Natural killer cell (primary cell): ENCODE data around the gene C10orf120. TPM values are rescaled to one million over a fixed set of nuclear protein-coding genes. Genes with fewer than 3 reads are reported as not detected.

Experiments
- ATAC-seq, 3 donors: fragments of 150-1000 bp in 2 of 3; fragments of 200-7000 bp in 1 of 3; cut with Tn5 transposase; 1 replicate in 1 of 3; 2 replicates in 2 of 3; pipeline ENCODE4 v1.10.0; 2021; ENCODE audit warnings: mild to moderate bottlenecking in 2 of 3, moderate library complexity in 2 of 3
- DNase-seq, 2 donors: peaks; one replicate each; pipeline versions ENCODE4 v3.0.0 to v3.0.0-alpha.2; 2013 to 2021; ENCODE audit warnings: mixed read lengths in 1 of 2
- H3K27ac ChIP-seq: one replicate; pipeline ENCODE4 v1.5.1; 2013; ENCODE audit warnings: mild to moderate bottlenecking, low read length
- H3K27me3 ChIP-seq: one replicate; pipeline ENCODE4 v1.6.1; 2013; ENCODE audit warnings: low read length; ENCODE audit not compliant: control insufficient read depth, insufficient read depth
- H3K36me3 ChIP-seq: one replicate; pipeline ENCODE4 v1.6.1; 2013; ENCODE audit warnings: low read length; ENCODE audit not compliant: control insufficient read depth, insufficient read depth
- H3K4me1 ChIP-seq: one replicate; pipeline ENCODE4 v1.6.1; 2013; ENCODE audit warnings: low read length; ENCODE audit not compliant: control insufficient read depth, insufficient read depth
- H3K4me3 ChIP-seq: one replicate; pipeline ENCODE4 v1.5.1; 2013; ENCODE audit warnings: low read length
- H3K9me3 ChIP-seq: one replicate; pipeline ENCODE4 v1.6.1; 2013; ENCODE audit warnings: low read length; ENCODE audit not compliant: control insufficient read depth, insufficient read depth
- H3K27ac Mint-ChIP-seq, 2 donors: one replicate each; pipeline ENCODE4 v1.8.0; 2022; ENCODE audit warnings: mild to moderate bottlenecking in 2 of 2, mixed read lengths in 2 of 2, moderate library complexity in 1 of 2
- H3K27me3 Mint-ChIP-seq, 2 donors: one replicate each; pipeline ENCODE4 v1.8.0; 2022; ENCODE audit warnings: low read depth in 2 of 2, mixed read lengths in 2 of 2
- H3K36me3 Mint-ChIP-seq: one replicate; pipeline ENCODE4 v1.8.0; 2022; ENCODE audit warnings: mixed read lengths
- H3K4me1 Mint-ChIP-seq, 2 donors: one replicate each; pipeline ENCODE4 v1.8.0; 2022; ENCODE audit warnings: mixed read lengths in 2 of 2
- H3K4me3 Mint-ChIP-seq: one replicate; pipeline ENCODE4 v1.8.0; 2022; ENCODE audit warnings: mild to moderate bottlenecking, moderate library complexity, mixed read lengths
- H3K9me3 Mint-ChIP-seq, 2 donors: one replicate each; pipeline ENCODE4 v1.8.0; 2022; ENCODE audit warnings: mixed read lengths in 2 of 2
- WGBS: methylation state at CpG from one replicate; pipeline ENCODE4 v1.1.7; 2013; ENCODE audit warnings: missing lambda C conversion rate; ENCODE audit not compliant: insufficient coverage; 5-methylcytosine and 5-hydroxymethylcytosine counted together
- intact Hi-C: fragments of 100-400 bp; cut with micrococcal nuclease; formaldehyde crosslinking; loops from one replicate; pipeline ENCODE4 v1.14.2; 2022
- total RNA-seq, 4 donors: library from RNA; stranded (reverse); fragments of 120-200 nt in 1 of 4; gene quantifications; one replicate each; pipeline versions ENCODE4 v1.2.3 to v1.2.4, GENCODE V29; 2013 to 2022
- TF ChIP-seq, protein P1 (sequence below): fragments of 200-600 bp; IDR thresholded peaks from one replicate; pipeline ENCODE4 v1.8.0; 2022; ENCODE audit warnings: antibody characterized with exemption

C10orf120 gene
- total RNA-seq, 3 donors from 2014 or later (not counting 1 experiment from before 2014, with no cell fraction given), result not detected

DNA sequence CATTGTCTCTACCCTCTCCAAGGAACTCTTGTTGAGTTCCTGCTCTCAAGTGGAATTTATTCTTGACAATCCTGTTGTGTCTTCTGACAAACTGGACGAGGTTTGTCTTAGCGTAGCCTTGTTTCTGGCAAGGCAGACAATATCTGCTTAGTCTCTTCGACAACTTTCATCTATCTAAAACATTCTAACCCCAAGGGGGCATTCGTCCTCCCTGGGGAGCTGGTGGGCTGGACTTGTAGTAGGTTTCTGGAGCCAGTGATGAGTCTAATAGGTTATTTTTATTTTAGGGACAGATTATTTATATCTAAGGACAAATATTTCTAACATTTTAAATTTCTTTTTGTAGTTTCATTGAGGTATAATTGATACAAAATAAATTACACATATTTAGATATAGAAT, 7.3 kb upstream of the C10orf120 start:
- peaks cover 13% of the 10 kb centered on the region in 2 donors for H3K27me3 Mint-ChIP-seq
- Histone ChIP-seq H3K4me1 (no peaks in the 10 kb centered on the region), H3K4me3 (no peak overlapping the region), H3K27me3 (peaks cover 2% of the 10 kb centered on the region), H3K27ac (no peak overlapping the region), H3K9me3 (no peaks in the 10 kb centered on the region), H3K36me3 (no peaks in the 10 kb centered on the region)
- intact Hi-C loops, result no loop called here
- no peak for ATAC-seq
- H3K4me3 Mint-ChIP-seq, result no peak overlapping the region
- no peak overlapping the region for H3K27ac Mint-ChIP-seq
- no peaks in the 10 kb centered on the region for H3K9me3 Mint-ChIP-seq
- peaks cover 0 to 5% of the 10 kb centered on the region in 2 donors for H3K4me1 Mint-ChIP-seq
- DNase-seq, result no peak
- WGBS, result 85% methylated on average over 2 of the region's 4 CpGs
- TF ChIP-seq, protein P1, sequence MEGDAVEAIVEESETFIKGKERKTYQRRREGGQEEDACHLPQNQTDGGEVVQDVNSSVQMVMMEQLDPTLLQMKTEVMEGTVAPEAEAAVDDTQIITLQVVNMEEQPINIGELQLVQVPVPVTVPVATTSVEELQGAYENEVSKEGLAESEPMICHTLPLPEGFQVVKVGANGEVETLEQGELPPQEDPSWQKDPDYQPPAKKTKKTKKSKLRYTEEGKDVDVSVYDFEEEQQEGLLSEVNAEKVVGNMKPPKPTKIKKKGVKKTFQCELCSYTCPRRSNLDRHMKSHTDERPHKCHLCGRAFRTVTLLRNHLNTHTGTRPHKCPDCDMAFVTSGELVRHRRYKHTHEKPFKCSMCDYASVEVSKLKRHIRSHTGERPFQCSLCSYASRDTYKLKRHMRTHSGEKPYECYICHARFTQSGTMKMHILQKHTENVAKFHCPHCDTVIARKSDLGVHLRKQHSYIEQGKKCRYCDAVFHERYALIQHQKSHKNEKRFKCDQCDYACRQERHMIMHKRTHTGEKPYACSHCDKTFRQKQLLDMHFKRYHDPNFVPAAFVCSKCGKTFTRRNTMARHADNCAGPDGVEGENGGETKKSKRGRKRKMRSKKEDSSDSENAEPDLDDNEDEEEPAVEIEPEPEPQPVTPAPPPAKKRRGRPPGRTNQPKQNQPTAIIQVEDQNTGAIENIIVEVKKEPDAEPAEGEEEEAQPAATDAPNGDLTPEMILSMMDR, result no peak
- H3K36me3 Mint-ChIP-seq, result no peaks in the 10 kb centered on the region

DNA sequence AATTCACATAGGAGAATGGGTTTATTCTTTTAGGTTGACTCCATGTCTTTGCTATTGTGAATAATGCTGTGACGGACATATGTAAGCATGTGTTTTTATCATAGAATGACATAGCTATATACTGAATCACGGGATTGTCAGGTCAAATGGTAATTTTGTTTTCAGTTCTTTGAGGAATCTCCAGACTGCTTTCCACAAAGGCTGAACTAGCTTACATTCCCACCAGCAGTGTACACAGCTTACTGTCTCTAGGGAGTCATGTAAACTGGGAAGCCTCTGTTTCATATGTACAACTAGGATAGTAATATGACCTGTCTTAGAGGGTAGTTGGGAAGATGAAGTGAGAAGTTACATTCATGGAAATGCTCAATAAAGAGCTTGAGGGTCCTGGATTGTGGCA, 6.8 kb upstream of the C10orf120 start:
- H3K27ac ChIP-seq, result no peak overlapping the region
- ATAC-seq (no peak), DNase-seq (no peak)
- TF ChIP-seq, protein P1, result no peak
- no peaks in the 10 kb centered on the region for H3K4me1 ChIP-seq
- intact Hi-C loops, result no loop called here
- H3K4me1 Mint-ChIP-seq, result peaks cover 0 to 5% of the 10 kb centered on the region in 2 donors
- H3K36me3 ChIP-seq, result no peaks in the 10 kb centered on the region
- H3K4me3 ChIP-seq, result no peak overlapping the region
- no peaks in the 10 kb centered on the region for H3K9me3 ChIP-seq
- peaks cover 13 to 15% of the 10 kb centered on the region in 2 donors for H3K27me3 Mint-ChIP-seq
- H3K27ac Mint-ChIP-seq, result no peak overlapping the region
- WGBS, result 100% methylated on average over 1 of the region's 2 CpGs
- no peaks in the 10 kb centered on the region for H3K9me3 Mint-ChIP-seq
- H3K27me3 ChIP-seq, result peaks cover 2% of the 10 kb centered on the region
- no peak overlapping the region for H3K4me3 Mint-ChIP-seq
- no peaks in the 10 kb centered on the region for H3K36me3 Mint-ChIP-seq

DNA sequence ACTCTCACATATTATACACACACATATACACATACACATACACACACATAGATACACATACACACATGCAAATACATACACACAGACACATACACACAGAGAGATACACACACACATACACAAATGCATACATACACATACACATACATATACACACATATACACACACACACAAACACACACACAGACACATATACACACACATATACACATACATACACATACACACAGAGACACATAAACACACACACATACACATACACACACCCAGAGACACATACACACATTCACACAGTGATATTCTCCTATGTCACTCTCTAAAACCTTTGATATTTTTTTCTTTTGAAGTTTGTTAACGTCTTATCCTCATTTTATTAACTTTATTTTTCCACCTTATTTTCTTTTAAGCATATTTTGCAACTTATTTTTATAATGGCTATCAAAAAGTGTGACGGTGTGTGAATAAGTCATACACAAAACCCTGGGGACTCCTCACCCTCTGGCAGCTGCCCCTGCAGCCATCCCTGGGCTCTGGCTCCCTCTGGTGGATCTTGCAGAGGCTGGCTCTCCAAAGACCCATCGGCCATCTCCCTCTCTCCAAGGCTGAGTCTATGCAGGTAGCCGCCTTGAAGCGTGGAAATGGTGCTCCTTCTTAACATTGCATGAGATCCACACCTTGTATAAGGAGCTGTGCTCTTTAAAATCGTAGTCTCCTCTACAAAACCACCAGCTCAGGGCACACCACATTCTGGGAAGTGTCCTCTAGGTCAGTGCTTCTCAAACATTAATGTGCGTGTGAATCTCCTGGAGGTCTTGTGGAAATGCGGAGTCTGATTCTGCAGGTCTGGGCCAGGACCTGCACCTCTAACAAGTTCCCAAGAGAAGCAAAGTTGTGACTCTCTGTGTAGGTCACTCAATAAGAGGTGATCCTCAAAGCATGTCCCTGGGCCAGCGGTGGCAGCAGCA, 4.1 kb upstream of the C10orf120 start:
- Mint-ChIP-seq H3K4me3 (no peak overlapping the region), H3K27me3 (peaks cover 0 to 8% of the 10 kb centered on the region in 2 donors), H3K4me1 (peaks cover 0 to 5% of the 10 kb centered on the region in 2 donors), H3K36me3 (no peaks in the 10 kb centered on the region), H3K9me3 (no peaks in the 10 kb centered on the region), H3K27ac (no peak overlapping the region)
- Histone ChIP-seq H3K4me1 (no peaks in the 10 kb centered on the region), H3K36me3 (no peaks in the 10 kb centered on the region), H3K4me3 (no peak overlapping the region), H3K27ac (no peak overlapping the region), H3K27me3 (no peaks in the 10 kb centered on the region), H3K9me3 (no peaks in the 10 kb centered on the region)
- TF ChIP-seq, protein P1, result peak; percentile 55
- ATAC-seq (peak in 1 of 3 donors; percentile 70), DNase-seq (peak in 1 of 2 donors; percentile 66)
- 56% methylated on average over 8 of the region's 9 CpGs for WGBS
- intact Hi-C loops, result loop anchor here (2.0 kb wide), 1 partner anchor 405 kb away; no protein-coding TSS in a partner anchor
